ENCODE data around the gene OTUD7B. TPM values are rescaled to one million over a fixed set of nuclear protein-coding genes. Genes with fewer than 3 reads are reported as not detected.
A peak's percentile ranks its signal among the peaks of the same experiment; 100 is the strongest.

The OTUD7B gene
- total RNA-seq, 1 donor from 2014 or later: 29.5 TPM

DNA sequence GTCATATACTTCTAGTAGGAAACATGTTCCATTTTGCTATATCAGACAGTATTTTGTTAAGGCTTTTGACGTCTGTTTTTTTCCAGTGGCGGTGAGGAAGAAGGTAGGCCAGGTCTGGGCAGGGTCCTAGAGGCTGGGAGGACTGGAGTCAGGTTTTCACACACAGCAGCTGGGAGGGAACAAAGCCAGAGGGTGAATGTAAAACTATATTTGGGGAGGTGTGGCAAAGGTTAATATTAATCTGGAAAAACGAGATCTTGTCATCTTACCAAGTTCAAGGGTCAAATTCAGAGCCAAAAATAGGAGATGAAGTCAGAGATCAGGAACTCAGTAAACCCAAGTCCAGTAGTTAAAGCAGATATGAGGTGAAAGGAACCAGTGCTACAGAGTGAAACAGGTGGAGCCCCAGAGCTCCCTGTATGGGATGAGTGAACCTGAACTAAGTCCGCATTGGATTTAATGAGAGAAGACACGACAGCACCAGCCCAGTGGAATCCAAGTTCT is 10.7 kb upstream of the OTUD7B start:
- H3K27ac ChIP-seq: no peak overlapping the region
- intact Hi-C loops (cut with DNase I): no loop called here
- DNase-seq (no peak), ATAC-seq (peak; percentile 32 to 65)
- no peaks in the 10 kb centered on the region for H3K9me3 ChIP-seq
- no peaks in the 10 kb centered on the region for H3K36me3 ChIP-seq
- H3K4me1 ChIP-seq: peaks cover 11% of the 10 kb centered on the region
- no peak overlapping the region for H3K4me3 ChIP-seq
- TF ChIP-seq, protein P1, sequence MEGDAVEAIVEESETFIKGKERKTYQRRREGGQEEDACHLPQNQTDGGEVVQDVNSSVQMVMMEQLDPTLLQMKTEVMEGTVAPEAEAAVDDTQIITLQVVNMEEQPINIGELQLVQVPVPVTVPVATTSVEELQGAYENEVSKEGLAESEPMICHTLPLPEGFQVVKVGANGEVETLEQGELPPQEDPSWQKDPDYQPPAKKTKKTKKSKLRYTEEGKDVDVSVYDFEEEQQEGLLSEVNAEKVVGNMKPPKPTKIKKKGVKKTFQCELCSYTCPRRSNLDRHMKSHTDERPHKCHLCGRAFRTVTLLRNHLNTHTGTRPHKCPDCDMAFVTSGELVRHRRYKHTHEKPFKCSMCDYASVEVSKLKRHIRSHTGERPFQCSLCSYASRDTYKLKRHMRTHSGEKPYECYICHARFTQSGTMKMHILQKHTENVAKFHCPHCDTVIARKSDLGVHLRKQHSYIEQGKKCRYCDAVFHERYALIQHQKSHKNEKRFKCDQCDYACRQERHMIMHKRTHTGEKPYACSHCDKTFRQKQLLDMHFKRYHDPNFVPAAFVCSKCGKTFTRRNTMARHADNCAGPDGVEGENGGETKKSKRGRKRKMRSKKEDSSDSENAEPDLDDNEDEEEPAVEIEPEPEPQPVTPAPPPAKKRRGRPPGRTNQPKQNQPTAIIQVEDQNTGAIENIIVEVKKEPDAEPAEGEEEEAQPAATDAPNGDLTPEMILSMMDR (IDR thresholded peaks at IDR 0.05): no peak
- H3K27me3 ChIP-seq (ENCODE audit: low read depth): no peaks in the 10 kb centered on the region

DNA sequence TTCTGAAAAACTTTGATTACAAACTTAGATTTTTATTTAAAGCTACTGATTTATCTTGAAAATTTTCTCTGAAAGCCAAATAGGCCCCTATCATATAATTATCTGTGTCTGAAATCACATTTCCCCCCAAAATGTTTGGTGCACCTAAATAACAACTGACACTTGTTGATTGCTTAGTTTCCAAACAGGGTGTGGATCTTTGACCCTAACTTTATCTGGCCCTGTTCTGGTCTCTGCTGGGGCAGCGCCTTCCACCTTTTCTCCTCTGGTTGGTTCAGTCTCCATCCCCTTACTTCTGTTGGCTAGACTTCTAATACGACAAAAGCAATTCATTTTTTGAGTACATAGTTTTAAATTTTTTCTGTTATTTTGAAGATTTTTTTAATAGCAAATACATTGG is 10.2 kb upstream of the OTUD7B start:
- Histone ChIP-seq H3K4me3 (no peak overlapping the region), H3K27ac (no peak overlapping the region)
- ATAC-seq: no peak

DNA sequence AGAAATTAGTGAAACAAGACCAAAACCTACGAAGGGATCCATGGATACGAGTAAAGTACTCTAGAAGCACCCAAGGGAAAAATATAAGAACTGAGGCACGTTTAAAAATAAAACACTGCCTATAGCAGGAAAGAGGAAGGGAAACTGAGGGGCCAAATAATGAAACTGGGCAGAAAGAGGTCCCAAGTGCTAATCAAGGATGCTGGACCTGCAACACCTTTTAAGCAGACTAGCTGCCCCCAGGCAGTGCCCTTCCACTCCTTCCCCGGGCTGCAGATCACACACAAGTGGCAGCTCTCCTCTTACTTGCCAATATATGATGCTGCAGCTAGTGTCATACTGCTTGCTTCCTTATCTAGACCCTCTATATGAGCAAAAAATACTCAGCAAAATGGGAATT is 7.6 kb upstream of the OTUD7B start:
- peaks cover 11% of the 10 kb centered on the region for H3K4me1 ChIP-seq
- intact Hi-C loops (cut with DNase I): no loop called here
- TF ChIP-seq, protein P1 (IDR thresholded peaks at IDR 0.05): no peak
- H3K4me3 ChIP-seq: no peak overlapping the region
- DNase-seq (no peak), ATAC-seq (no peak)
- H3K27ac ChIP-seq: peak overlapping the region; percentile 77
- H3K36me3 ChIP-seq: no peaks in the 10 kb centered on the region
- H3K27me3 ChIP-seq (ENCODE audit: low read depth): no peaks in the 10 kb centered on the region
- H3K9me3 ChIP-seq: no peaks in the 10 kb centered on the region

More for the DNA sequence above, 10.2 kb upstream of the OTUD7B start:
- intact Hi-C loops (cut with DNase I): no loop called here
- H3K36me3 ChIP-seq: no peaks in the 10 kb centered on the region
- H3K9me3 ChIP-seq: no peaks in the 10 kb centered on the region
- no peak for DNase-seq
- TF ChIP-seq, protein P1 (IDR thresholded peaks at IDR 0.05): no peak
- peaks cover 11% of the 10 kb centered on the region for H3K4me1 ChIP-seq
- H3K27me3 ChIP-seq (ENCODE audit: low read depth): no peaks in the 10 kb centered on the region

DNA sequence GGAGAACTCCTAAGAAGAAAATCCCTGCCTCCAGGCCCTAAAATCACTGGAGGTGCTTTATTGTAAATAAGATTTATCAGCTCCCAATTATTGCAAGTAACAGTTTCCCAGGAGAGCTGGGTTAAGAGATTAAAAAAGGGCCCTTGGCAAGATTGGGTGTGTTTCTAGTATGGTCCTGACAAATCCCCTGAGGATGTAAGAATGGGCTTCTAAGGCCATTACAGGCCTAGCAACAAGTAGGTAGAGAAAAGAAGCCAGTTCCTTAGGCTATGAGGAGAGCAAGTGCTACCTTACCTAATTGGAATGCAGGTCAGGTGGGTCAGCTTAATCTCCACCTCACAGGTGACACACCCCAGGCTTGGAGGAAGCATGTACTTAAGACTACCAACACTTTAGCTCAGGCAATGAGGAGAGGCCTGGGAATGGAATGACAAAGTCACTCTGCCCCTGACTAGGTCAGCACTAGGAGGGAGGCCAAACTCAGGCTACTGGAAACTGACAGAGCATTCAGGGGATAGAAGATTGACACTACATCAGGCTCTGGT is 6.8 kb upstream of the OTUD7B start:
- TF ChIP-seq, protein P1 (IDR thresholded peaks at IDR 0.05): no peak
- peak; percentile 96 to 97 for ATAC-seq
- H3K9me3 ChIP-seq: no peaks in the 10 kb centered on the region
- H3K27ac ChIP-seq: peak overlapping the region; percentile 77
- no peak overlapping the region for H3K4me3 ChIP-seq
- H3K36me3 ChIP-seq: no peaks in the 10 kb centered on the region
- peak; percentile 53 for DNase-seq
- intact Hi-C loops (cut with DNase I): no loop called here
- no peaks in the 10 kb centered on the region for H3K27me3 ChIP-seq (ENCODE audit: low read depth)
- peaks cover 11% of the 10 kb centered on the region for H3K4me1 ChIP-seq

DNA sequence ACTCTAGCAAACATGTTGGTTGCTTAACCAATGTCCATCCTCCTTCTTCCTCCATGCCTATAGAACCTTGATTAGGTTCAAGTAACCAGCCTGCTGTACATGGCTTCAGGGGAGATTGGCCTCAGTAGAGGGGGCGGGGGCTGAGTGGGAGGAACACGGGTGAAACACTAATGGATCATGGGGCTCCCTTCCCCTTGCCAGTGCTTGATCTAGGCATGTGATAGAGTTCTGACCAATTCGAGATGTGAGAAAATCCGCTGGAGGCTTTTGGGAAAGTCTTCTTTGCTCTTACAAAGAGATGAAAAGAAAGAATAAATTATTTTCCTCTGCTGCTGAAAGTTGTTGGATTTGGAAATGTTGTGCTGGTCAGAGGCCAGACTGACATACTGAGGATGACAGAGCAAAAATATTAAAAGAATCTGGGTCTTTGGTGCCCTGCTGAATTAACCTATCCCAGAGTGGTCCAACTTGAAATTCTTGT is 5.2 kb upstream of the OTUD7B start:
- Histone ChIP-seq H3K27ac (no peak overlapping the region), H3K36me3 (no peaks in the 10 kb centered on the region), H3K4me1 (peaks cover 13% of the 10 kb centered on the region), H3K4me3 (no peak overlapping the region), H3K27me3 (ENCODE audit: low read depth) (no peaks in the 10 kb centered on the region), H3K9me3 (no peaks in the 10 kb centered on the region)
- intact Hi-C loops (cut with DNase I): no loop called here
- TF ChIP-seq, protein P1 (IDR thresholded peaks at IDR 0.05): no peak
- no peak for DNase-seq
- ATAC-seq: no peak

All from lower lobe of right lung (tissue), 2 donors.